ENCODE results near the gene MOSPD3.
"Not testable (repeated sequence)": the region's sequence is repeated elsewhere in the genome, so short reads cannot be mapped to it uniquely, and the experiment has no call there.

MOSPD3 gene

DNA sequence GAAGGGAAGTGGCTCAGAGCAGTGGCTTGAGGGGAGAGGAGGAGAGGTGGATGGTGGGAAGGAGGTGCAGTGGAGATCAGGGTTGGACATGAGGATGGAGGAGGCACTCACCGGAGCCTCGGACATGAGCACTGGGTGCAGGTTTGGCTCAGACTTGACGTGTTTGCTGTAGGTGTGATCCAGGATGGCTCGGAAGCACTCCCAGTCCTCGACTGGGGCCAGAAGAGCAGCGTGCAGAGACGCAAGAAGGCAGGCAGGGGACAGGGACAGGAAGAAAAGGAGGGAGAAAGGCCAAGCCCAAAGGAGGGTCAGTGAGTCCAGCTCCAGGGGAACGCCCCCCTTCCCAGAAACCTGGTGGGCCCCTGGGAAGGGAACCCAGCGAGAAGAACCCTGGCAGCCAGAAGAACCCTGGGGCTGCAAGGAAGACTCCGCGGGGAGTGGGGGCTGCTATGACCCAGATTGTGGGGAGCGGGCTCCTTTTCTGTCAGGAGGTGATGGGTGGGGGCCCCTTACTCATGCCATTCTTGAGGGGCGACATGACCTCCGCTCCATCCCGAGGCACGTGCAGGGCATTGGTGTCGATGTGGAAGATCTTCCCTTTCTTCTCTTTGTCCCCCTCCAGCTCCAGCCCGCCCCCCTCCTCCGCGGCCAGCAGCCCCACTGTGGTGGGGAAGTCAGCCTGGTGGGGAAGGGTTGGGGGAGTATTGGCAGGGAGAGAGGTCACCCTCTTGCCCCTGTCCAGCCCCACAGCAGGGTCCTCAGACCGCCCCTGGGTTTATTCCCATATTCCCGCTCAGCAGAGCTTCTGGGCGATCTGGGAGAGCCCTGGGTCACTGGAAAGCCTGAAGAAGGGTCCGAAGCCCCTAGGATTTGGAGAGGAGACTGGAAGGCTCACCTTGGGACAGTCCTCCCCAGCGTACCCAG, 42.8 kb downstream of the MOSPD3 start:
- TF ChIP-seq, protein P1, sequence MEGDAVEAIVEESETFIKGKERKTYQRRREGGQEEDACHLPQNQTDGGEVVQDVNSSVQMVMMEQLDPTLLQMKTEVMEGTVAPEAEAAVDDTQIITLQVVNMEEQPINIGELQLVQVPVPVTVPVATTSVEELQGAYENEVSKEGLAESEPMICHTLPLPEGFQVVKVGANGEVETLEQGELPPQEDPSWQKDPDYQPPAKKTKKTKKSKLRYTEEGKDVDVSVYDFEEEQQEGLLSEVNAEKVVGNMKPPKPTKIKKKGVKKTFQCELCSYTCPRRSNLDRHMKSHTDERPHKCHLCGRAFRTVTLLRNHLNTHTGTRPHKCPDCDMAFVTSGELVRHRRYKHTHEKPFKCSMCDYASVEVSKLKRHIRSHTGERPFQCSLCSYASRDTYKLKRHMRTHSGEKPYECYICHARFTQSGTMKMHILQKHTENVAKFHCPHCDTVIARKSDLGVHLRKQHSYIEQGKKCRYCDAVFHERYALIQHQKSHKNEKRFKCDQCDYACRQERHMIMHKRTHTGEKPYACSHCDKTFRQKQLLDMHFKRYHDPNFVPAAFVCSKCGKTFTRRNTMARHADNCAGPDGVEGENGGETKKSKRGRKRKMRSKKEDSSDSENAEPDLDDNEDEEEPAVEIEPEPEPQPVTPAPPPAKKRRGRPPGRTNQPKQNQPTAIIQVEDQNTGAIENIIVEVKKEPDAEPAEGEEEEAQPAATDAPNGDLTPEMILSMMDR (IDR thresholded peaks at IDR 0.05; ENCODE audit: low read depth, low read length) = no peak
- in situ Hi-C loops (cut with HindIII; ENCODE audit: low sequenced_read_pairs) = no loop called here
- no peak overlapping the region for H3K4me3 ChIP-seq (ENCODE audit: low read depth, low read length)
- no peak for DNase-seq (ENCODE audit: low read depth, low spot score)

GRCh38 chr7:100655908-100656674, 43.8 kb downstream of the MOSPD3 start, which contains the start of gene ACTL6B:
ACTL6B (minus strand) TSS chr7:100656448; CDS start chr7:100656354, 94 bp downstream.
- in situ Hi-C loops (cut with HindIII; ENCODE audit: low sequenced_read_pairs) = no loop called here
- DNase-seq (ENCODE audit: low read depth, low spot score) = peak; percentile 23
- H3K4me3 ChIP-seq (ENCODE audit: low read depth, low read length) = no peak within 1 kb of the TSS
- TF ChIP-seq, protein P1 (IDR thresholded peaks at IDR 0.05; ENCODE audit: low read depth, low read length) = no peak

DNA sequence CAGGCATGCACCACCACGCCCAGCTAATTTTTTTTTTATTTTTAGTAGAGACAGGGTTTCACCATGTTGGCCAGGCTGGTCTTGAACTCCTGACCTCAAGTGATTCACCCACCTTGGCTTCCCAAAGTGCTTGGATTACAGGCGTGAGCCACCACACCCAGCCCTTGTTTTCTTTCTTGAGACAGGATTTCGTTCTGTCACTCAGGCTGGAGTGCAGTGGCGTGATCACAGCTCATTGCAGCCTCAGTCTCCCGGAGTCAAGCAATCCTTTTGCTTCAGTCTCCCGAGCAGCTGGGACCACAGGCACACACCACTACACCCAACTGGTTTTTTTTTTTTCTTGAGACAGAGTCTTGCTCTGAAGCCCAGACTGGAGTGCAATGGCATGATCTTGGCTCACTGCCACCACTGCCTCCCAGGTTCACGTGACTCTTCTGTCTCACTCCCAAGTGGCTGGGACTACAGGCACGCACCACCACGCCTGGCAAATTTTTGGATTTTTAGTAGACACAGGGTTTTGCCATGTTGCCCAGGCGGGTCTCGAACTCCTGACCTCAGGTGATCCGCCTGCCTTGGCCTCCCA, 49.9 kb downstream of the MOSPD3 start:
- in situ Hi-C loops (cut with HindIII; ENCODE audit: low sequenced_read_pairs); H3K4me3 ChIP-seq (ENCODE audit: low read depth, low read length); DNase-seq (ENCODE audit: low read depth, low spot score): not testable (repeated sequence)

Data from astrocyte of the spinal cord (primary cell).